Lower lobe of right lung (tissue), 2 donors: ENCODE data around the gene DLGAP1. TPM values are rescaled to one million over a fixed set of nuclear protein-coding genes. Genes with fewer than 3 reads are reported as not detected.

Experiments used
- ATAC-seq, 2 donors: fragments of 200-7000 bp; cut with Tn5 transposase; one replicate each; pipeline ENCODE4 v1.9.1; 2020 to 2022; ENCODE audit warnings: mild to moderate bottlenecking in 2 of 2, moderate library complexity in 2 of 2
- DNase-seq: peaks from one replicate; pipeline ENCODE4 v3.0.0-alpha.2; 2020
- H3K27ac ChIP-seq: fragments of 200-600 bp; one replicate; pipeline ENCODE4 v1.8.0; 2022
- H3K27me3 ChIP-seq: fragments of 200-600 bp; one replicate; pipeline ENCODE4 v1.8.0; 2022; ENCODE audit warnings: low read depth
- H3K36me3 ChIP-seq: fragments of 200-600 bp; one replicate; pipeline ENCODE4 v1.8.0; 2022; ENCODE audit warnings: mild to moderate bottlenecking
- H3K4me1 ChIP-seq: fragments of 200-600 bp; one replicate; pipeline ENCODE4 v1.8.0; 2022
- H3K4me3 ChIP-seq: fragments of 200-600 bp; one replicate; pipeline ENCODE4 v1.8.0; 2022; ENCODE audit warnings: mild to moderate bottlenecking
- H3K9me3 ChIP-seq: fragments of 200-600 bp; one replicate; pipeline ENCODE4 v1.8.0; 2022
- CTCF ChIP-seq: fragments of 200-600 bp; IDR thresholded peaks from one replicate; pipeline ENCODE4 v1.8.0; 2022; ENCODE audit warnings: antibody characterized with exemption, mild to moderate bottlenecking
- intact Hi-C: fragments of 100-400 bp; cut with DNase I; formaldehyde crosslinking; loops from one replicate; pipeline ENCODE4 v1.11.0; 2022
- total RNA-seq: library from RNA; stranded (reverse); fragmentation: NEBNext Ultra II Directional; extraction: Animal tissue kit (Norgen Biotek cat#: 25700); gene quantifications from one replicate; pipeline ENCODE4 v1.2.1, GENCODE V29; 2021
- donor health status: DM: no; HTN: yes; CAD: no; lungs with severe emphysema.

The DLGAP1 gene
- total RNA-seq, 1 donor from 2014 or later: 3.8 TPM

- Histone ChIP-seq H3K9me3 (no peaks in the 10 kb centered on the region), H3K36me3 (no peaks in the 10 kb centered on the region), H3K4me3 (no peak overlapping the region), H3K4me1 (peaks cover 5% of the 10 kb centered on the region), H3K27me3 (no peaks in the 10 kb centered on the region), H3K27ac (no peak overlapping the region)
- ATAC-seq (no peak), DNase-seq (no peak)
- TF ChIP-seq CTCF: no peak
- intact Hi-C loops: no loop called here
These were observed 925.5 kb downstream of the DLGAP1 start for GRCh38 chr18:3529601-3530000.

GRCh38 chr18:3529077-3529476, 926.0 kb downstream of the DLGAP1 start:
- intact Hi-C loops: no loop called here
- no peak for ATAC-seq
- Histone ChIP-seq H3K9me3 (peaks cover 5% of the 10 kb centered on the region), H3K4me1 (peaks cover 5% of the 10 kb centered on the region), H3K27me3 (no peaks in the 10 kb centered on the region), H3K36me3 (no peaks in the 10 kb centered on the region), H3K4me3 (no peak overlapping the region), H3K27ac (no peak overlapping the region)
- DNase-seq: no peak
- TF ChIP-seq CTCF: no peak

- H3K4me3 ChIP-seq: no peak overlapping the region
- no peak for ATAC-seq
- no peaks in the 10 kb centered on the region for H3K36me3 ChIP-seq
- no peak overlapping the region for H3K27ac ChIP-seq
- TF ChIP-seq CTCF: no peak
- peaks cover 10% of the 10 kb centered on the region for H3K9me3 ChIP-seq
- H3K27me3 ChIP-seq: no peaks in the 10 kb centered on the region
- no peak for DNase-seq
- intact Hi-C loops: no loop called here
- peaks cover 5% of the 10 kb centered on the region for H3K4me1 ChIP-seq
These were observed 926.9 kb downstream of the DLGAP1 start for GRCh38 chr18:3528231-3528630.

GRCh38 chr18:3526421-3527354, 928.4 kb downstream of the DLGAP1 start:
- no peak for DNase-seq
- Histone ChIP-seq H3K36me3 (no peaks in the 10 kb centered on the region), H3K4me3 (no peak overlapping the region), H3K4me1 (peaks cover 5% of the 10 kb centered on the region), H3K27ac (no peak overlapping the region), H3K27me3 (no peaks in the 10 kb centered on the region), H3K9me3 (peaks cover 10% of the 10 kb centered on the region)
- no peak for TF ChIP-seq CTCF
- peak in 1 of 2 donors; percentile 45 for ATAC-seq
- intact Hi-C loops: no loop called here

- H3K36me3 ChIP-seq: no peaks in the 10 kb centered on the region
- no peak overlapping the region for H3K27ac ChIP-seq
- H3K9me3 ChIP-seq: peaks cover 10% of the 10 kb centered on the region
- DNase-seq: no peak
- no peak overlapping the region for H3K4me3 ChIP-seq
- H3K27me3 ChIP-seq: no peaks in the 10 kb centered on the region
- TF ChIP-seq CTCF: no peak
- ATAC-seq: peak; percentile 35 to 38
- intact Hi-C loops: no loop called here
- H3K4me1 ChIP-seq: peaks cover 5% of the 10 kb centered on the region
These were observed 929.2 kb downstream of the DLGAP1 start for GRCh38 chr18:3525870-3526420.
